NCI-H510A treated with DMSO at 0.1 percent for 48 hours (cell line): ENCODE data around the gene CALR3.
A peak's percentile ranks its signal among the peaks of the same experiment; 100 is the strongest.
"Not testable (repeated sequence)": the region's sequence is repeated elsewhere in the genome, so short reads cannot be mapped to it uniquely, and the experiment has no call there.

Source experiments
- DNase-seq: peaks from one replicate; lab custom pipeline; 2025; lab: John Stamatoyannopoulos, UW

The CALR3 gene

DNA sequence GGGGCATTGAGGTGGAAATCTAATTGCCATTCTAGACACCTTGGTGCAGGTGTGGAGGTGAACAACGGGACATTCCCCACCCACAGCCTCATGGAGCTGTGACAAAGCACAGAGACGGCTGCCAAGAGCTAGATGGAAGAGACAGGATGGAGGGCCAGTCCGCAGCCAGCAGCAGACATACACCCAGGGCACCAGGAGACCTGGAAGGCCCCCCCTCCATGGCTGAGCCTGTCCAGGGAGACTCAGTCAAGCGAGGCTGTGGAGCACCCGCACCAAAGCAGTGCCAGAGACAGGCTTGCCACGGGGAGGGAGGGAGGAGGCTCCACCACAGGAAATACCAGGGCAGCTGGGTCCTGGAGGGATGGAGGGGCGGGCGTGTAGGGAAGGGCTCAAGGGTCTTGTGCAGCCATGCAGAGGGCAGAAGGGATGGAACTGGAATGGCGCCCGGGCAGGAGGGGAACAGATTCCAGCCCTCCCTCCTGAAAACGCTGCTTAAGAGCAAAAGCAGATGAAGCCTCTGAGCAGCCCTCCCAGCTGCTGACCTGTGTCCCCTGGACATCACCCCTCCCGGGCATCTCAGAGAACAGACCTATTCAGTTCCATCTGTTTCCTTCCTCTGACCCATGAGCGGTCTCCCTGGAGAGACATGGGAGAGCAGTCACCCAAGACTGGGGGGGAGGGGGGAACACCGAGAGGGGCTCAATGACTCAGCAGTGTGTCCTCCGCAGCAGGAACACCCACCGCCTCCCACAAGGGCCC, 38.6 kb downstream of the CALR3 start:
- DNase-seq: no peak

DNA sequence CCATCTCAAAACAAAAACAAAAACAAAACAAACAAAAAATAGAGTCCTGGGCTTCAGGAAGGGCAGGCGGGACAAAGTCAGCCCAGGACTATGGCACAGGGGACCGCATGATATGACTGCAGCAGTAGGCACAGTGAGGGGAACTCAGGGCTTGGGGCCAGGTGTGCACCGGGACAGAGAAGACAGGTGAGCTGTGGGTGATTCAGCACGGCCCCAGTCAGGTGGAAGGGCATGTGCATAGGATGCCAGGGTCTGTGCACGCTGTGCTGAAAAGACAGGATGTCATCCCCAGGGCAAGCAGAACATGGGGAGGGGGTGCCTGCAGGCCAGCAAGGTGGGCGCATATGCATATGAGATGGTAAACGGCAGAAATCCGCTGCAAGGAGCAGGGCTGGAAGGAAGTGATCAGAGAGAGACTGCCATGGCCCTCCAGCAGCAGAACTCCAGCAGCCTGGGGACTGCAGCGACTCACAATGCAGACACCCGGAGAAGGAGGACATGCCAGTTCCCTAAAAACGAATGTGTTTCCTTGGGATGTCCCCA, 39.2 kb downstream of the CALR3 start:
- DNase-seq: no peak

DNA sequence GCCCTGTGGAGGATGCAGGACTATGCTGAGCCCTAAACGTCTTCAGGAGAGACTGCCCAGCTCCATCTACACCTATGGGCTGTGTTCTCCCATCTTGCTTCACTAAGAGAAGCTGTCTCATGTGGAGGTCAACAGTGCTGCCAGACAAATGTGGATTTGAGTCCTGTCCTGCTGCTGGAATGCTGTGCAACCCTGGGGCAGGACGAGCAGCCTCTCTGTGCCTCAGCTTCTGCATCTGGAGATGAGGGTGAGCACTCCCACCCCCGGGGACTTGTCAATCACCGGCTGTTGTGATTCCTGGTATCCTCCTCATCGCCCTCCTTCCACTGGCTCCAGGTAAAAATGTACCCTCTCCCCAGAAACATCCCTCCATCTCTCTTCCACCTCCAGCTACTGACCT, 40.5 kb downstream of the CALR3 start:
- no peak for DNase-seq

DNA sequence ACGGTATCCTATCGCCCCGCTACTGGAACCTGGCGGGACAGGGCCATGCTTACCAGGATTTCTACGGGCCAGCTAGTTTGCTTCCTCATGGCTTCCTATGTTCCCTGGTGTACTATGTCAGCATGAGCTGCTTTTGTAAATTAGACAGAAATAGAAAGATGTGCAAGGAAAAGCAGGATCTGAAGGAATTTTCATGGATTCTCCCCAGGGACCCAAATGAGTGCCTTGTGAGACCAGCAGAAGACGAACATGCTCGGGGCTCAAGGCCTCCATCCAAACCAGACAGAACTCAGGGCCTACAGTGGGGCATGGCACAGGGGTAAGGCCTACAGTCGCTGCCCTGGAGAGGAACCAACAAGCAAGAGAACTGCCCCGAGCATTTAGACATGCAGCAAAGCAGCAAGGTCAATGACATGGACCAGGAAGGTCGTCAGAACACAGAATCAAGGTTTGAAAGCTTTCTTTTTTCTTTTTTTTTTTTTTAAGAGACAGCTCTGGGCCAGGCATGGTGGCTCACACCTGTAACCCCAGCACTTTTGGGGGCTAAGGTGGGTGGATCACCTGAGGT, 41.5 kb downstream of the CALR3 start:
- no peak for DNase-seq

DNA sequence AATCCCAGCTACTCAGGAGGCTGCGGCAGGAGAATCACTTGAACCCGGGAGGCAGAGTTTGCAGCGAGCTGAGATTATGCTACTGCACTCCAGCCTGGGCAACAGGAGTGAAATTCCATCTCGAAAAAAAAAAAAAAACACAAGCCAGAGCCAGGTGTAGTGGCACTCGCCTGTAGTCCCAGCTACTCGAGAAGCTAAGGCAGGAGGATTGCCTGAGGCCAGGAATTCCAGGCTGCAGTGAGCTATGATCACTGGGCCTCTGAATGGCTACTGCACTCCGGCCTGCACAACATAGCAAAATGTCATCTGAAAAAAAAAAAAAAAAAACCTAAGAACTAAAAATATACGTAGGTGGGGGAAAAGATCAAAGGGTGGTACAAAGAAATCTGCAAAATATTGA, 43.6 kb downstream of the CALR3 start:
- no peak for DNase-seq

DNA sequence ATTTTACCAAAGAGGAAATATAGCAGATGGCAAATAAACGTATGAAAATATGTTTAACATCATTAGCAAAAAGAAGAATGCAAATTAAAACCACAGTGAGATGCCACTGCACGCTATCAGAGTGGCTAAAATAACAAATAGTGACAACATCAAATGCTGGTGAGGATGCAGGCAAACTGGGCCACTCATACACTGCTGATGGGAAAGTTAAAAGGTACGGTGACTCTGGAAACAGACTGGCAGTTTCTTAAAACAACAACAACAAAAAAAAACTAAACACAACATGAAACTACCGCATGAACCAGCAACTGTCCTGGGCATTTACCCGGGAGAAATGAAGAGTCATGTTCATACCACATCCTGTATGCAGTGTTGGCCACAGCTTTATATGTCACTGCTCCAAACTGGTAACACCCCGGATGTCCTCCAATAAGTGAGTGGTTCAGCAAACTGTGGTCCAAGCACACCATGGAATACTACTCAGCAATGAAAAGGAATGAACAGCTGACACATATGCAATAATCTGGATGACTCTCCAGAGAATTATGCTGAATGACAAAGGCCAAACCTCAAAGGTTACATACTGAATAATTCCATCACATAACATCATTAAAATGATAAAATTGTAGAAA, 46.5 kb downstream of the CALR3 start:
- DNase-seq: no peak

DNA sequence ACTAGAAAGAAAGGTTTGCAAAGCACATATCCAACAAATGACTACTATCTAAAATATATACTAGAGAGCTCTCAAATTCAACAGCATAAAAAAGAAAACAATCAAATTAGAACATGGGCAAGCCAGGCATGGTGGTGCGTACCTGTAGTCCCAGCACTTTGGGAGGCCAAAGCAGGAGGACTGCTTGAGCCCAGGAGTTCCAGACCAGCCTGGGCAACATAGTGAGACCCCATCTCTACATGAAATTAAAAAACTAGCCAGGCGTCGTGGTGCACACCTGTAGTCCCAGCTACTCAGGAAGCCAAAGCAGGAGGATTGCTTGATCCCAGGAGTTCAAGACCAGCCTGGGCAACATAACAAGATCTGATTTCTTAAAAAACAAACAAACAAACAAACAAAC, 47.1 kb downstream of the CALR3 start:
- DNase-seq: not testable (repeated sequence)

DNA sequence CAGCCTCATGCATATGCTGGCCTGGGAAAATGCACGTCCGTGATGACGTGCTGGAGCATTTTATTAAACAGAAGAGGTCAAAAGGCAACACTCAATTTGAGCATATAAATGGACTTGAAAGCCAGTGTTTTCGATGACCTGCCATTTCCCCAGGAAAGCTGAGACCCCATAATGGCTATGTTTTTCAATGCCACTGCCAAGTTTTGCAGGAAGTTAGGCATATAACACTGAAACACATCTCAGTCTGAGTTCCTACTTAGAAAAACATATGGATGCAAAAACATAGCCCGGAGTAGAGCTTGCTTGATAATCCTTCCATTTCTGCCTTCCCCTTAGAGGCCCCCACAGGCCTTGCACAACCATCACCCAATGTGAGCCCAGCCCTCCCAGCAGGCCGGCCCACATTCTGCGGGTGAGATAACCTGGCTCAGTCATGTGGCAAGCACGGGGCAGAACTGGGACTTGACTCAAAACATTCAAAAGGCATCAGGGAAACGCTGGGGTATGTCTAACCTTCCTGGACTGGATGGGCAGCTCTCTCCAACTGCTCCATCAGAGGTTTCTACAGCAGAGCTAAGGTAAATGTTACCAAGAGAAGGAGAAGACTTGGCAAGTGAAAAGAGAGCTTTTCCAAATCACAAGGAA, 49.1 kb downstream of the CALR3 start:
- DNase-seq: no peak

DNA sequence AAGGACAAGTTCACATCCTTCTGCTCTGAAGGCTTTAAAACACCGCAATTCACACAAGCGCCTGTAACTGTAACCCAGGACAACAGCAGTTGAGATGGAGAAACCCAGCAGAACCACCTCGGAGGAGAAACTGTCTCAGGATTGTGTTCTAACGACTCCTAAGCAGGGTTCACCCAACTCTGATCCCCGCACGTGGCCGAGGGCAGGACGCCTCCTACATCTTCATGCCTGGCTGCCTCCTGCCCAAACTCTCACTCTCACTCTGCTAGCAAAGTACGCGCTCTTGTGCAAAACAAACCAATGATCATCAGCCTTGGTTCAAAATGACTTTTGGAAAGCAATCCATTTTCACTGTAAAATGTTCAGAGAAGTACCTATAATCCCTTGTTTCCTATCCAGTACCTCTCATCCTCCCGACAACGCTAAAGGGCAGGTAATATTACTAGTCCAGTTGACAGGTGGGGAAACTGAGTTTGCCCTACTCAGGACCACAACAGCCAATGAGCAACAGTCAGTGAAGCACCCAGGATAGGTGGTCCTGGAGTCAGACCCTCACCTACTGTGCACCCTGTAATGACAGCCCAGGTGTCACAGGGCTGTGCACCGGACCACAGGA, 49.8 kb downstream of the CALR3 start:
- DNase-seq: no peak

DNA sequence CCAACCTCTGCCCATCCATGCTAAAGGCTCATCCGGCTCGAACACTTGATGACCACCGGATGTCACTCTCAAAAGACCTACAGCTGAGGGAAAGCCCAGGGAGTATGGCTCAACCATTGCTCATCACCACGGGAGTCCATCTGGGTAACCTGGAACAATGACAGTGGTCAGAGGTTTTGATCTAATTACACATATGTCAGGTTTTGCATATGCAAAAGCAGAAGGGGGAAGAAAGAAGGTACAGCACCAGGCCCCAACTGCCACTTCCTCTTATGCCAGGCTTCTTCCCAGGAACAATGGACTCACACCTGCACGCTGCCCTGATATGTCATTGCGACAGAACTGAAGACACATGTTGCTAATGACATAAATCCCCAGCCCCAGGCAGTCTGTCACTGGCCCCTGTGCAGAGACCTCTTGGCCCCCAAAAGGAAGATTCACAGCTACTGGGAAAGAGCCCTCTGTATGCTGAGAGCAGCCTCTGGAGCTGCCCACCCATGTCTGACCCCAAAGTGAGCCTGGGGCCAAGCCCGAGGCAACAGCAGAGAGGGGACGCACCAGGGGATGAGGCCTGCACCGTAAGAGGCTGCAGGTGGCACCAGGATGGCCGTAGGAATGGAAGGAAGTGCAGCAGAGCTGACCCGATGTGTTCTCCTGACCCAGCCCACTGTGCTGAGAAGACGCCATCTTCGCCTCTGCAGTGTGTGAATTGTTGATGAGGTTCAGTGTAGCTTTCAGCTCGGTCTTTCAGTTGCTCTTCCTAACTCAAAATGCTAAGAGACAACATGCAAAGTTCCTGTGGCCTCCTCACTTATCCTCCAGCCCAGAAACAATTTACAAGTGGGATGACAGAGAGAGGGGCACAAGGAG, 50.5 kb downstream of the CALR3 start:
- no peak for DNase-seq

DNA sequence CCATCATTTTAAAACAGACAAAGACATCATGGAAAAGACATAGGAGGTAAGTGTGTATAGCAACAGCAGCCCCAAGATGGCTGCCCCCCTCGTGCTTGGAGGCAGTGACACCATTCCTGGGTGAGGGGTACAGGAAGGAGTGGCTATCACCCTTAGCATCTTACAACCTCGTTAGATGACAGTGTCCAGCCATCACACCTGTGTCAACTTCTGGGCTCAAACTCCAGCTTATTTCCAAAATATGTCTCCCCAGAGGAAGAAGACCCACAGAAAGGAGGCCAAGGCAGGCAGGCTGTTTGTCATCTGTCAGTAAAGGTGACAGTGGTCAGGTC, 51.7 kb downstream of the CALR3 start:
- no peak for DNase-seq

DNA sequence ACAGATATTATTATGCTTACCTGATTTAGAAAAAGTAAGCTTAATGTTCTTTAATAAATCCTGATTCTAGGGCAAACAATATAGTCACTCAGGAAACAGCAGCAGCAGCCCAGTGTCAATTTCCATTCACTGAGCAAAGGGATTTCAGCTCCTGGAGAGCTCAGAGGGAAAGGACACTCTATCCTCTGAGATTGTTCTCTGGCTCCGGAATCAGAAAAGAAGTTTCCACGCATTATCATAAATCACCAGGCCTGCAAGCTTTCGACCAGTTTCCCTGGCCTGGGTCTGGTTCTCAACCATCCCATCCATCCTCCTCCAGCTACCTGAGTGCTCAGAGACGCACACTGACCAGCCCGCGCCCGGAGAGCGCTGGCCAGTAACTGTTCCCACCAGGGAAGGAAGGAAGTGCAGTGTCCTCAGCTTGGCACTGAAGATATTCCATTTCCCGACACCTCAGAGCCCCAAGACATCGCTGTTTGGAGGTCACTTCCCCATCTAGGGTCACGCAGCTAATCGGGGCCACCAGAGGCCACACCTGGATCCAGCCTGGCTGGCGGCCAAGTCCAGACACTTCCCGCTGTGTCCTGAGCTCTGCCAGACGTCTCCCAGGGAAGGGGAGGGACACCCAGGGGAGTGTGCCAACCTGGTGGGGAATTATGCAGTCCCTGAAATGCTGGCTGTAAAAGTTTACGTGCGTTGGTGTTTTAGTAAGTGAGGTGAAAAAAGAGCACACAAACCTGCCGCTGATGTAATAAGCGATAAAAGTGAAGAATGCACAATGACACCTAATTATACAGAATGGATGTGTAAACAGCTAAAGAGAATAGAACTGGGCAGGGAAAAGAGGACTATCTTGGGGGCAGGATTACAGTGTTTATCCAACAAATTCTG, 53.3 kb downstream of the CALR3 start:
- peak; percentile 54 for DNase-seq

DNA sequence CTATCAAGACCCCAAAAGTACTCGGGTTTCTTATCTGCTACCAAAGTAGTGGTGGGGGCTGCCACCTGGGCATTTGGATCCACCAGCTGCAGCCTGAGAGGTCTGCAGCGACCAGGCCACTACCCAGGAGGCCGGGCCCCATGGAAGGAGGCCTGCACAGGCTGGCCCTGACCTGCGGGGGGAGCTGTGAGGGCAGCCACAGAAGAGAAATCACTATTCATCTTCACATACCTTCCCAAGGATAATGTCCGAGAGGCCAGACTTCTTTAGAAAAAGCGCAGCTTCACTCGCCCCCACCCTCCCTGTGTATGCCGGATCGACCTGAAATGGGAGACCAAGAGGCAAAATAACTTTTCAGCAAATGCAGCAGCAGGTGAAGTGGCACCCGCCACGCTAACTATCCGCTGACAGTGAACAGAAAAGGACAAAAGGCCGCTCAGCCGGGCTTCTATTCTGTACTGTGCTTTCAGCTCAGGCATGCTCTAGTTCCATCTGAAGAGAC, 54.3 kb downstream of the CALR3 start:
- peak; percentile 47 for DNase-seq

DNA sequence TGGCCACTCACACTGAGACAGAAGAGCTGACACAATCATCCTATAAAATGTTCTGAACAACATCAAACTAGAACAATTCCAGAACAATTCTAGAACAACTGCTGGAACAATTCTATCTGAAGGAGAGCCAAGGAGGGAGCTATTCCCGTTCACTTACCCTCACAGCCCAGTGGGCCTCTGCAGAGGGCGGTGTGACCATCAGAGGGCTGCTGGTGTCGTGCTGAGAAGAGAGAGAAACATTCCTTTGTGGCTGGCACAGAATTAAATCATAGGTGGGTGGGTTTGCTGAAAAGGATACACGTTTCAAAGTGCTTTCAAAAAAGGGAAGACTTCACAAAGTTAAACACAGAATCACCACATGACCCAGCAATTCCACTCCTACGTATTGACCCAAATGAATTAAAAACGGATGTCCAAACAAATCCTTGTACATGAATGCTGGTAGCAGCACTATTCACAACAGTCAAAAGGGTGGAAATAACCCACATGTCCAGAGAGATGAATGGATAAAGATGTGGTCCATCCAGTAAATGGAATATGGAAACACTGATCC, 59.1 kb downstream of the CALR3 start:
- no peak for DNase-seq

DNA sequence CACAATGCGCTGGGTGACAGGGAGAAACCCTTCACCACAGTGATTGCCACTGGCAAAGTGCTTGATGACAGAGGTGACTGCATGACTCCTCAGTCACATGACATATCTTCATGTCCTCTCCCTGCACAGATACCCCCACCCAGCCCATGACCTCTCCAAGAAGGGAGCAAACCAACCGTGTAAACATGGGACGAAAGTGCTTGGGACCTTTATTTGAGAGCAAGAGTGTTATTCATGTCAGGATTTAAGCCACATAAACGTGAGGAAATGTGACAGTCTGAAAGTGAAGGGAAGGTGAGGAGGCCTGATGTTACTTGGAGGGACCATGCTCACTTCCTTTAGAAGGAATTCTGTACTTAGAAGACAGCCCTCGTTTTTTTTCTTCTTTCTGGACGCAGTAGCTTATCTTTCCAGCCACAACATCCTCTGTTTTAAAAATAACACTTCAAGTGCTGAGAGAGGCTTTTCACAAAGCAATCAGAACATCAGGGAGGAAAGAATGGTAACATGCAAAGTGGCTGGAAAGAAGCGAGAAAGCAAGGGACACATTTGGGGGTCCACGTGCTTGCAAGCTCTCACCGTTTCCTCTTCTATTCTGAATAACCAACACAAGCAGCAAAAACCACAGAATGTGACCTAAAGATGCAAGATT, 59.8 kb downstream of the CALR3 start:
- DNase-seq: no peak

DNA sequence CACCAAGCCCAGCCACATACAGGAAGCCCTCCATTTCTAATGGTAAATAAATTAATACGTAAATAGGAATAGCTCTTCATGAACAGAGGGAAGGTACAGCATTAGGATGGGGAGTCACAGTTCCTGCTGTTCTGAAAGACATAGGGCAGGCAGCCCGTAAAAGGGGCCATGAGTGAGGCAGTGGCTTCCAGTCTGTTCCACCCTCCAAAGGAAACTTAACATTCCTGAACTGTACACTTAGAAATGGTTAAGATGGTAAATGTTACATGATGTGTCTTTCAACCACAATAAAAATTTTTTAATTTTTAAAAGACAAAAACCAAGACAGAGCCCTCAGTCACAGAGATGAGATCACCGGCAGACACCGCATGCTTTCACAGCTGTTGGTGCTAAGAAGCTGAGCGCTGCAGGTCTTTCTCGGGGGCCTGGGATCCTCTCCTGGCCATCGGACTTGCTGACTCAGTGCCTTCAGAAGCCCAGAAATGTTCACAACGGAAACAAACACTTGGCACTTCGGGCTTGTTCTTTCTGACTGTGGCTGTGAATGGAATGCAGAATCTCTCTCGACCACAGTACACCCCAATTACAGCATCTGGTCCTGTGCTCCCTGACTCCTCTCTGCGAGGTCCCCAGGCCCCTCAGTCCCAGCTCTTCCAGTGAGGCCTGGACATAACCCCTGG, 60.6 kb downstream of the CALR3 start:
- DNase-seq: no peak

DNA sequence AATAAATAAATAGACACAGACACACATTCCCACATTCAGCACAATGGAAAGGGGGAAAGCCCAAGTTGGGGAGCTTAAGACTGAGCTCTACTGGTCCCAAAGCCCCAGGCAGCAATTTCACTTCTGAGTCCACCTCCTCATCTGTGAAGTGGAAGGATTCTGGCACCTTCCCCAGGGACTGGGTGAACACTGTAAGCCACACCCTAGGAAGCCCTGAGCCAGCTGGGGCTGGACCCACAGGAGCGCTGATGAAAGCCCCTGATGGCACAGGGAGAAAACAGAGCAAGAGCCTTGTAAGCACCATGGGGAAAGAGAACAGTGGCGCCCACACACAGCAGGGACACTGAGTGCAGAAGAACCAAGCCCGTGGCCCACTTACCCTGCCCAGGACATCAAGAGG, 62.0 kb downstream of the CALR3 start:
- no peak for DNase-seq

DNA sequence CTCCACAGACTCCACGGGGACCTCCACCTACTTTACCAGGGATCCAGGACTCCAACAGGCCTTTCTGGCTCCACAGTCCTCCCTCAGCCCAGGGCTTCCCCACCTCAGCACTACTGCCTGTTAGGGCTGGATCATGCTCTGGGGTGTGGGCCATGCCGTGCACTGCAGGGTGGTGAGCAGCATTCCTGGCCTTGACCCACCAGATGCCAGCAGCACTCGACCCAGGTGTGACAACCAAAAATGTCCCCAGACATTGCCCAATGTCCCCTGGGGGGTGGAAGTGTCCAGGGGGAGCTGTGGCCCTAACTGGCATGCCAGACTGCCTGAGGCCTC, 66.2 kb downstream of the CALR3 start:
- DNase-seq: no peak
